DND-41 (cell line): Measurements from ENCODE around the gene LEFTY2.

Source experiments
- ATAC-seq: fragments of 200-7000 bp; cut with Tn5 transposase; 3 replicates; pipeline ENCODE4 v1.9.1; 2021; ENCODE audit warnings: low read depth; ENCODE audit not compliant: insufficient read depth
- DNase-seq: peaks from one replicate; pipeline ENCODE4 v3.0.0-alpha.2; 2020
- H2AFZ ChIP-seq: 2 replicates; pipeline ENCODE4 v1.6.0; 2012; ENCODE audit warnings: low read depth, low read length
- H3K27ac ChIP-seq: 2 replicates; pipeline ENCODE4 v1.5.1; 2012; ENCODE audit warnings: low read length, inconsistent platforms
- H3K27me3 ChIP-seq: fragments of 200-600 bp; sonication (generic); 2 replicates; pipeline ENCODE4 v1.6.0; 2012; ENCODE audit warnings: low read length, mild to moderate bottlenecking, inconsistent platforms; ENCODE audit not compliant: insufficient read depth, poor library complexity
- H3K36me3 ChIP-seq: 2 replicates; pipeline ENCODE4 v1.5.1; 2012; ENCODE audit warnings: low read length, inconsistent platforms; ENCODE audit not compliant: insufficient read depth
- H3K4me1 ChIP-seq: 2 replicates; pipeline ENCODE4 v1.5.1; 2012; ENCODE audit warnings: mild to moderate bottlenecking, low read length; ENCODE audit not compliant: insufficient read depth
- H3K4me2 ChIP-seq: 2 replicates; pipeline ENCODE4 v1.6.0; 2012; ENCODE audit warnings: mild to moderate bottlenecking, moderate library complexity, low read length, inconsistent platforms; ENCODE audit not compliant: insufficient read depth
- H3K4me3 ChIP-seq, 2 experiments: fragments of 200-600 bp in 1 of 2; shearing (Covaris generic) in 1 of 2; 2 replicates each; pipeline ENCODE4 v1.5.1; 2012 to 2016; ENCODE audit warnings: inconsistent platforms in 2 of 2, low read length in 2 of 2, mild to moderate bottlenecking in 2 of 2, low read depth in 1 of 2, moderate library complexity in 1 of 2
- H3K79me2 ChIP-seq: 2 replicates; pipeline ENCODE4 v1.6.0; 2012; ENCODE audit warnings: low read length, inconsistent platforms; ENCODE audit not compliant: insufficient read depth
- H3K9ac ChIP-seq: 2 replicates; pipeline ENCODE4 v1.6.0; 2012; ENCODE audit warnings: low read depth, mild to moderate bottlenecking, inconsistent platforms, low read length, moderate library complexity
- H3K9me3 ChIP-seq: 2 replicates; pipeline ENCODE4 v1.5.1; 2012; ENCODE audit warnings: low read length, moderate library complexity, mild to moderate bottlenecking, inconsistent platforms; ENCODE audit not compliant: insufficient read depth, severe bottlenecking
- H4K20me1 ChIP-seq: 2 replicates; pipeline ENCODE4 v1.6.0; 2012; ENCODE audit warnings: low read length; ENCODE audit not compliant: insufficient read depth
- CTCF ChIP-seq: IDR thresholded peaks from 2 replicates; pipeline ENCODE4 v1.5.1; 2012; ENCODE audit warnings: borderline replicate concordance, low read length, moderate library complexity, mild to moderate bottlenecking; ENCODE audit not compliant: poor library complexity, severe bottlenecking; ENCODE audit errors: extremely low read depth
- EZH2 ChIP-seq: IDR thresholded peaks from 3 replicates; pipeline ENCODE4 v1.6.1; 2012; ENCODE audit warnings: borderline replicate concordance, low read depth, mild to moderate bottlenecking, moderate library complexity, low read length, inconsistent platforms; ENCODE audit not compliant: severe bottlenecking

The LEFTY2 gene

GRCh38 chr1:225917536-225917935 is 23.5 kb downstream of the LEFTY2 start:
- peaks cover 36% of the 10 kb centered on the region for H3K4me1 ChIP-seq
- ATAC-seq: no peak
- H3K9me3 ChIP-seq: no peaks in the 10 kb centered on the region
- no peak overlapping the region for H3K4me3 ChIP-seq
- peaks cover 49% of the 10 kb centered on the region for H3K36me3 ChIP-seq
- no peak overlapping the region for H3K9ac ChIP-seq
- H3K27me3 ChIP-seq: no peaks in the 10 kb centered on the region
- H2AFZ ChIP-seq: no peak overlapping the region
- no peak overlapping the region for H3K27ac ChIP-seq
- H4K20me1 ChIP-seq: peaks cover 17% of the 10 kb centered on the region
- DNase-seq: no peak
- H3K79me2 ChIP-seq: peaks cover 17% of the 10 kb centered on the region
- no peak for TF ChIP-seq CTCF
- no peak for TF ChIP-seq EZH2
- no peak overlapping the region for H3K4me2 ChIP-seq

- H3K79me2 ChIP-seq: peaks cover 13% of the 10 kb centered on the region
- no peak for ATAC-seq
Observed at GRCh38 chr1:225917101-225917500, 23.9 kb downstream of the LEFTY2 start.

GRCh38 chr1:225915538-225915991 is 25.5 kb downstream of the LEFTY2 start:
- Histone ChIP-seq H3K9me3 (no peaks in the 10 kb centered on the region), H3K4me2 (no peak overlapping the region), H3K36me3 (peaks cover 29% of the 10 kb centered on the region), H3K79me2 (peaks cover 2% of the 10 kb centered on the region; the same call in 1 of the 2 replicates), H3K9ac (no peak overlapping the region), H4K20me1 (peaks cover 2% of the 10 kb centered on the region; the same call in 1 of the 2 replicates), H3K27ac (no peak overlapping the region), H3K4me3 (no peak overlapping the region), H2AFZ (no peak overlapping the region), H3K27me3 (no peaks in the 10 kb centered on the region), H3K4me1 (peaks cover 17% of the 10 kb centered on the region)
- TF ChIP-seq EZH2: no peak
- no peak for TF ChIP-seq CTCF
- DNase-seq (no peak), ATAC-seq (no peak)

More at GRCh38 chr1:225917101-225917500, 23.9 kb downstream of the LEFTY2 start:
- no peaks in the 10 kb centered on the region for H3K9me3 ChIP-seq
- peaks cover 45% of the 10 kb centered on the region for H3K36me3 ChIP-seq
- no peak overlapping the region for H2AFZ ChIP-seq
- H4K20me1 ChIP-seq: peaks cover 12% of the 10 kb centered on the region
- no peak overlapping the region for H3K4me2 ChIP-seq
- no peak overlapping the region for H3K4me3 ChIP-seq
- peaks cover 32% of the 10 kb centered on the region for H3K4me1 ChIP-seq
- no peak overlapping the region for H3K9ac ChIP-seq
- no peak overlapping the region for H3K27ac ChIP-seq
- DNase-seq: no peak
- no peaks in the 10 kb centered on the region for H3K27me3 ChIP-seq
- TF ChIP-seq CTCF: no peak
- no peak for TF ChIP-seq EZH2

- H3K4me3 ChIP-seq: no peak overlapping the region
- no peak overlapping the region for H3K4me2 ChIP-seq
- peaks cover 25% of the 10 kb centered on the region for H3K36me3 ChIP-seq
- H3K79me2 ChIP-seq: peaks cover 2% of the 10 kb centered on the region; the same call in 1 of the 2 replicates
- no peaks in the 10 kb centered on the region for H3K9me3 ChIP-seq
- H3K9ac ChIP-seq: no peak overlapping the region
- ATAC-seq (no peak), DNase-seq (no peak)
- H2AFZ ChIP-seq: no peak overlapping the region
- H3K4me1 ChIP-seq: peaks cover 11% of the 10 kb centered on the region
- TF ChIP-seq EZH2: no peak
- TF ChIP-seq CTCF: no peak
- no peaks in the 10 kb centered on the region for H3K27me3 ChIP-seq
- no peak overlapping the region for H3K27ac ChIP-seq
- peaks cover 2% of the 10 kb centered on the region; the same call in 1 of the 2 replicates for H4K20me1 ChIP-seq
Observed at GRCh38 chr1:225914947-225915346, 26.1 kb downstream of the LEFTY2 start.
